Activated naive CD8-positive, alpha-beta T cell (primary cell): ENCODE data around the gene EZH2.

ENCODE experiments used
- H3K27ac Mint-ChIP-seq: one replicate; pipeline ENCODE4 v1.8.0; 2021; ENCODE audit warnings: mixed read lengths
- H3K27me3 Mint-ChIP-seq: one replicate; pipeline ENCODE4 v1.8.0; 2021; ENCODE audit warnings: mixed read lengths
- H3K36me3 Mint-ChIP-seq: one replicate; pipeline ENCODE4 v1.8.0; 2021; ENCODE audit warnings: mixed read lengths
- H3K4me1 Mint-ChIP-seq: one replicate; pipeline ENCODE4 v1.8.0; 2021; ENCODE audit warnings: low read depth, mixed read lengths
- H3K4me3 Mint-ChIP-seq: one replicate; pipeline ENCODE4 v1.8.0; 2021; ENCODE audit warnings: mild to moderate bottlenecking, mixed read lengths
- H3K9me3 Mint-ChIP-seq: one replicate; pipeline ENCODE4 v1.8.0; 2021; ENCODE audit warnings: low read depth, mixed read lengths

The EZH2 gene

GRCh38 chr7:148912151-148912550 is 28.1 kb upstream of the EZH2 start:
- H3K36me3 Mint-ChIP-seq: no peaks in the 10 kb centered on the region
- no peaks in the 10 kb centered on the region for H3K27me3 Mint-ChIP-seq
- H3K4me1 Mint-ChIP-seq: peaks cover 72% of the 10 kb centered on the region
- H3K9me3 Mint-ChIP-seq: no peaks in the 10 kb centered on the region
- H3K27ac Mint-ChIP-seq: peak overlapping the region; percentile 99
- peak overlapping the region; percentile 78 for H3K4me3 Mint-ChIP-seq

- H3K27me3 Mint-ChIP-seq: no peaks in the 10 kb centered on the region
- peak overlapping the region; percentile 78 for H3K4me3 Mint-ChIP-seq
- H3K27ac Mint-ChIP-seq: peak overlapping the region; percentile 99
- no peaks in the 10 kb centered on the region for H3K9me3 Mint-ChIP-seq
- peaks cover 69% of the 10 kb centered on the region for H3K4me1 Mint-ChIP-seq
- H3K36me3 Mint-ChIP-seq: no peaks in the 10 kb centered on the region
These were observed 27.5 kb upstream of the EZH2 start for GRCh38 chr7:148911626-148912025.

GRCh38 chr7:148909568-148909967 is 25.5 kb upstream of the EZH2 start:
- peak overlapping the region; percentile 47 for H3K27ac Mint-ChIP-seq
- peaks cover 53% of the 10 kb centered on the region for H3K4me1 Mint-ChIP-seq
- H3K36me3 Mint-ChIP-seq: no peaks in the 10 kb centered on the region
- H3K9me3 Mint-ChIP-seq: no peaks in the 10 kb centered on the region
- no peaks in the 10 kb centered on the region for H3K27me3 Mint-ChIP-seq
- H3K4me3 Mint-ChIP-seq: no peak overlapping the region

- H3K4me3 Mint-ChIP-seq: no peak overlapping the region
- no peaks in the 10 kb centered on the region for H3K27me3 Mint-ChIP-seq
- no peaks in the 10 kb centered on the region for H3K36me3 Mint-ChIP-seq
- H3K27ac Mint-ChIP-seq: peak overlapping the region; percentile 2
- peaks cover 38% of the 10 kb centered on the region for H3K4me1 Mint-ChIP-seq
- no peaks in the 10 kb centered on the region for H3K9me3 Mint-ChIP-seq
These were observed 22.8 kb upstream of the EZH2 start for GRCh38 chr7:148906707-148907498.

GRCh38 chr7:148905093-148905666 is 21.1 kb upstream of the EZH2 start:
- Mint-ChIP-seq H3K4me1 (peaks cover 27% of the 10 kb centered on the region), H3K27ac (no peak overlapping the region), H3K9me3 (no peaks in the 10 kb centered on the region), H3K4me3 (no peak overlapping the region), H3K36me3 (no peaks in the 10 kb centered on the region), H3K27me3 (no peaks in the 10 kb centered on the region)

- H3K27me3 Mint-ChIP-seq: no peaks in the 10 kb centered on the region
- peak overlapping the region; percentile 47 for H3K27ac Mint-ChIP-seq
- no peaks in the 10 kb centered on the region for H3K36me3 Mint-ChIP-seq
- no peaks in the 10 kb centered on the region for H3K9me3 Mint-ChIP-seq
- H3K4me1 Mint-ChIP-seq: peaks cover 20% of the 10 kb centered on the region
- H3K4me3 Mint-ChIP-seq: no peak overlapping the region
These were observed 19.4 kb upstream of the EZH2 start for GRCh38 chr7:148903504-148903903.

- H3K4me1 Mint-ChIP-seq: peaks cover 19% of the 10 kb centered on the region
- no peaks in the 10 kb centered on the region for H3K27me3 Mint-ChIP-seq
- H3K4me3 Mint-ChIP-seq: no peak overlapping the region
- H3K36me3 Mint-ChIP-seq: no peaks in the 10 kb centered on the region
- no peaks in the 10 kb centered on the region for H3K9me3 Mint-ChIP-seq
- H3K27ac Mint-ChIP-seq: no peak overlapping the region
These were observed 17.1 kb upstream of the EZH2 start for GRCh38 chr7:148901178-148901577.

- H3K9me3 Mint-ChIP-seq: no peaks in the 10 kb centered on the region
- H3K4me1 Mint-ChIP-seq: peaks cover 19% of the 10 kb centered on the region
- H3K27me3 Mint-ChIP-seq: no peaks in the 10 kb centered on the region
- H3K36me3 Mint-ChIP-seq: no peaks in the 10 kb centered on the region
- H3K27ac Mint-ChIP-seq: no peak overlapping the region
- no peak overlapping the region for H3K4me3 Mint-ChIP-seq
These were observed 14.9 kb upstream of the EZH2 start for GRCh38 chr7:148898845-148899484.

GRCh38 chr7:148894591-148894990 is 10.5 kb upstream of the EZH2 start:
- Mint-ChIP-seq H3K27me3 (no peaks in the 10 kb centered on the region), H3K4me1 (peaks cover 10% of the 10 kb centered on the region), H3K4me3 (no peak overlapping the region)

GRCh38 chr7:148893071-148893470 is 9.0 kb upstream of the EZH2 start:
- Mint-ChIP-seq H3K4me3 (no peak overlapping the region), H3K27ac (no peak overlapping the region), H3K4me1 (peaks cover 8% of the 10 kb centered on the region), H3K36me3 (no peaks in the 10 kb centered on the region), H3K9me3 (no peaks in the 10 kb centered on the region), H3K27me3 (no peaks in the 10 kb centered on the region)

More at GRCh38 chr7:148894591-148894990, 10.5 kb upstream of the EZH2 start:
- H3K9me3 Mint-ChIP-seq: no peaks in the 10 kb centered on the region
- H3K27ac Mint-ChIP-seq: no peak overlapping the region
- H3K36me3 Mint-ChIP-seq: no peaks in the 10 kb centered on the region

- Mint-ChIP-seq H3K9me3 (no peaks in the 10 kb centered on the region), H3K4me1 (peaks cover 21% of the 10 kb centered on the region), H3K27ac (peak overlapping the region; percentile 55), H3K4me3 (no peak overlapping the region), H3K36me3 (no peaks in the 10 kb centered on the region), H3K27me3 (no peaks in the 10 kb centered on the region)
These were observed 4.2 kb upstream of the EZH2 start for GRCh38 chr7:148888300-148888699.

- Mint-ChIP-seq H3K4me1 (peaks cover 24% of the 10 kb centered on the region), H3K36me3 (no peaks in the 10 kb centered on the region), H3K9me3 (no peaks in the 10 kb centered on the region), H3K4me3 (no peak overlapping the region), H3K27me3 (no peaks in the 10 kb centered on the region), H3K27ac (peak overlapping the region; percentile 69)
These were observed 2.8 kb upstream of the EZH2 start for GRCh38 chr7:148886844-148887243.

- Mint-ChIP-seq H3K36me3 (no peaks in the 10 kb centered on the region), H3K27me3 (no peaks in the 10 kb centered on the region), H3K4me1 (peaks cover 34% of the 10 kb centered on the region), H3K4me3 (peak overlapping the region; percentile 95), H3K9me3 (no peaks in the 10 kb centered on the region), H3K27ac (peak overlapping the region; percentile 98)
These were observed 370 bp upstream of the EZH2 start for GRCh38 chr7:148884299-148885022.

GRCh38 chr7:148883266-148884048 is 634 bp downstream of the EZH2 start:
- Mint-ChIP-seq H3K27ac (peak overlapping the region; percentile 97), H3K4me1 (peaks cover 32% of the 10 kb centered on the region), H3K36me3 (no peaks in the 10 kb centered on the region), H3K27me3 (no peaks in the 10 kb centered on the region), H3K9me3 (no peaks in the 10 kb centered on the region), H3K4me3 (peak overlapping the region; percentile 98)
